ENCODE data around the gene ESR2.
"Not testable (repeated sequence)": the region's sequence is repeated elsewhere in the genome, so short reads cannot be mapped to it uniquely, and the experiment has no call there.

Gene ESR2

GRCh38 chr14:64196814-64197411 is 97.3 kb downstream of the ESR2 start:
- peak; percentile 16 for DNase-seq (ENCODE audit: low spot score)

- DNase-seq (ENCODE audit: low spot score): no peak
These were observed 98.1 kb downstream of the ESR2 start for GRCh38 chr14:64196056-64196455.

GRCh38 chr14:64195199-64195598 is 99.0 kb downstream of the ESR2 start:
- no peak for DNase-seq (ENCODE audit: low spot score)

- no peak for DNase-seq (ENCODE audit: low spot score)
These were observed 99.8 kb downstream of the ESR2 start for GRCh38 chr14:64194404-64194803.

GRCh38 chr14:64193821-64194220 is 100.3 kb downstream of the ESR2 start:
- no peak for DNase-seq (ENCODE audit: low spot score)

GRCh38 chr14:64191756-64192155 is 102.4 kb downstream of the ESR2 start:
- DNase-seq (ENCODE audit: low spot score): no peak

- DNase-seq (ENCODE audit: low spot score): no peak
These were observed 103.1 kb downstream of the ESR2 start for GRCh38 chr14:64190974-64191502.

GRCh38 chr14:64187331-64187730 is 106.8 kb downstream of the ESR2 start:
- no peak for DNase-seq (ENCODE audit: low spot score)

- DNase-seq (ENCODE audit: low spot score): no peak
These were observed 107.7 kb downstream of the ESR2 start for GRCh38 chr14:64186231-64187129.

GRCh38 chr14:64185184-64185583 is 109.0 kb downstream of the ESR2 start:
- DNase-seq (ENCODE audit: low spot score): no peak

GRCh38 chr14:64184103-64184729 is 110.0 kb downstream of the ESR2 start:
- no peak for DNase-seq (ENCODE audit: low spot score)

GRCh38 chr14:64182908-64183307 is 111.3 kb downstream of the ESR2 start:
- DNase-seq (ENCODE audit: low spot score): not testable (repeated sequence)

- DNase-seq (ENCODE audit: low spot score): no peak
These were observed 115.4 kb downstream of the ESR2 start for GRCh38 chr14:64178814-64179213.

- no peak for DNase-seq (ENCODE audit: low spot score)
These were observed 117.8 kb downstream of the ESR2 start for GRCh38 chr14:64176330-64176729.

- no peak for DNase-seq (ENCODE audit: low spot score)
These were observed 119.0 kb downstream of the ESR2 start for GRCh38 chr14:64174922-64175782.

GRCh38 chr14:64170181-64170580 is 124.0 kb downstream of the ESR2 start:
- DNase-seq (ENCODE audit: low spot score): no peak

- DNase-seq (ENCODE audit: low spot score): no peak
These were observed 134.6 kb downstream of the ESR2 start for GRCh38 chr14:64159588-64159987.

GRCh38 chr14:64158608-64159007 is 135.6 kb downstream of the ESR2 start:
- DNase-seq (ENCODE audit: low spot score): no peak

GRCh38 chr14:64149921-64150320 is 144.2 kb downstream of the ESR2 start:
- DNase-seq (ENCODE audit: low spot score): no peak

GRCh38 chr14:64147126-64147790 is 146.9 kb downstream of the ESR2 start:
- DNase-seq (ENCODE audit: low spot score): no peak

GRCh38 chr14:64137657-64138290 is 156.4 kb downstream of the ESR2 start:
- no peak for DNase-seq (ENCODE audit: low spot score)

Data from COLO829 (cell line).